HG03066 (cell line): ENCODE data around the gene ANXA2.

Experiments used
- ATAC-seq: cut with Tn5 transposase; IDR thresholded peaks from one replicate; pipeline ENCODE4 v1.9.1; 2021; ENCODE audit warnings: low read depth; ENCODE audit not compliant: unreplicated experiment

The ANXA2 gene

DNA sequence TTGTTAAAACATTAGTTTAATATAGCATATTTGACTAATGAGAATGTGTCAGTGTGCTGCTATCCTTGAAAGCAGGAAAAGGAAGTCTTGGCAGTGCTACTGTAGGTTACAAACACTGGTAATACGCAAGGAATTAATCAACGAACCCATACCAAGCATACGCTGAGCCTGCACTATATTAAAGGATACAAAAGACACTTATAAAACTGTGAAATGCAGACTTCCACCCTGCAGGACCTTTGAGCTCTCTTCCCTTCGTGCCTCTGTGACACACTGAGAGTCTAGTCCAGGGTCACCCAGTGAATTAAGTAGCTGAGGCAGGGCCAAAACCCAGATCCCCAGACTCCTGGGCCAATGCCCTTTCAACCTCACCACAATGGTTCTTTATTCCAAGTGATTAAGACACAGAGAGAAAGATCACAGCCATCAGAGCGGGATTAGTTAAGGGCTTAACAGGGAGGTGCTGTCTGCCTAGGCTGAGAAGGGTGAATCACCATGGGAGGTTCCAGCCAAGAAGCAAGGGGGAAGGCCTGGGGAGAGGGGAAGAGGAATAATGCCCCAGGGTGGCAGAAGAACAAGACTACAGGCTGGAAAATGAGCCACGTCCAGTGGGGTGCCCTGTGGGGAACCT is 6.8 kb downstream of the ANXA2 start:
- no peak for ATAC-seq

DNA sequence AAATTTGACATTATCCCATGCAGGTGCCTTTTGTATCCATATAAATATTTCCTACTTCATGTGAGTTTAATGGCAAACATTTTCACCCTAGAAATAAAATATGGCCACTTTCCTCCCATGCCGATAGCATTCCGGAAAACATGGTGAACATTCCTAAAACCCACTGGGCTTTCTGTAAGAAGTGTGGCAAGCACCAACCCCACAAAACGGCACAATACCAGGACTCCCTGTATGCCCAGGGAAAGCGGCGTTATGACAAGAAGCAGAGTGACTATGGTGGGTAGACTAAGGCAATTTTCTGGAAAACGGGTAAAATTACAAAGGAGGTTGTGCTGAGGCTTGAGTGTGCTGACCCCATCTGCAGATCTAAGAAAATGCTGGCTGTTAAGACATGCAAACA is 7.6 kb downstream of the ANXA2 start:
- no peak for ATAC-seq

GRCh38 chr15:60389261-60390077 is 8.3 kb downstream of the ANXA2 start:
- peak; percentile 67 for ATAC-seq

GRCh38 chr15:60387321-60387720 is 10.5 kb downstream of the ANXA2 start:
- ATAC-seq, result no peak

- no peak for ATAC-seq
Observed at GRCh38 chr15:60386615-60387014, 11.2 kb downstream of the ANXA2 start.

GRCh38 chr15:60385620-60386552 is 11.9 kb downstream of the ANXA2 start:
- ATAC-seq, result no peak

DNA sequence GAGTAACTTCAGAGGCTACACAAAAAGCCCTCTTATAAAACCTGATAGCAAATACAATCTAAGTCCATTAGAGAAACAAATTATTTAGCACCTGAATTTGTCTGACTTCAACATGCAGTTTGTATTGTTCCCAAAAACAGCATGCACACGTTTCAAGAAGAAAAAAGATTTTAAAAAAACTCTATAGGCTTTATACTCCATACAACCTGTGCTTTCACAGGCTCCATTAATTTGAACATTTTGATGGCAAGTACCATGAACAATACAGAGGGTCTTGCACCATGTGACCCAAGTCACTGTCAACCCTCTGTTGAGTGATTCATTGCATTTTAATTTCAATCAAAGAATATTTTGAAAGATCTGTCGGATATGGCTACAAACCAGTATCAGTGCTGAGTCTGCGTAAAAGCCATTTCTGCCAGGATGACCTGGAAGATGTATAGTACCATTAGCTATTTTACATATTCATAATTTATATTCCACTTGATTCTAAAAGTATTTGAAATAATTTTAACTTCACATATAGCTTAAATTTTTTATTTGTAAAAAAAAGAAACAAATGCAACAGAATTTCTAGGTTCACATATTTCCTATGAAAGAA is 13.2 kb downstream of the ANXA2 start:
- no peak for ATAC-seq

DNA sequence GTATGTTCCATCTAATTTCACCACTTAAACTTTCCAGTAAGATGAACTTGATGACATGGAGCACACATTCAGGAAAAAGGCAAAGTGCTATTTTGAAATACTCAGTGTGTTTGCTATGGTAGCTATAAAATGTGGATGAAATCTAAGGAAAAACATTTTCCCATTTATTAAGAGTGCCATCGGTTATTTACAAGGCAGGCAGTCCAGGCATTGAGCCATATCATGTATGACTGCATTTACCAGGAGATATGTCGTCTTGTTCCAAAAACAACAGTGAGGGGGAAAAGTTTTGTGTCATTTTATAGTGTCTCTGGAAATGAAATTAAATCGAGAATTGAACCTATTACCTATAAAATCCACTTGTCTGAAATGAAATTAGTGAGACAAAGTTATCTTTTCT is 13.7 kb downstream of the ANXA2 start:
- ATAC-seq, result no peak

GRCh38 chr15:60382773-60383674 is 14.8 kb downstream of the ANXA2 start:
- ATAC-seq, result no peak

GRCh38 chr15:60381148-60381788 is 16.5 kb downstream of the ANXA2 start:
- no peak for ATAC-seq

GRCh38 chr15:60379525-60380274 is 18.1 kb downstream of the ANXA2 start:
- no peak for ATAC-seq

- ATAC-seq, result no peak
Observed at GRCh38 chr15:60379185-60379524, 18.6 kb downstream of the ANXA2 start.

DNA sequence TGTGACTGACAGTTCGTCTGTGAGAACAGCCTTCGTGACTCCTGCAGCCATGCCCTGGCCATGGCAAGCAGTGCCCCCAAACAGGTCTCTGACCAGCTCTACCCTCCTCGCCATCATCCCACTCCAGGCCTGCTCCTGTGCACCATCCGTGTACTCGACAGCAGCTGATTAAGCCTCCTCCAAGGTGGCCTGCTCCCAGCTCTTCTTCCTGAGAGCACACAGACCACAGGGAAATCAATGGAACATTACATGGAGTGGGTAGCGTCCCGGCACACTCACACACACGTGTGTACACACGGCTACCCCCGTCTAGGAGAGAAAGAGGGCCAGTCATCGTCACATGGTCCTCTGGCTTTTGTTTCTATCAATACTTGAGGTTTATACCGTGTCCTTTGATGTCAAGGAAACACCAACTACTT is 21.1 kb downstream of the ANXA2 start:
- no peak for ATAC-seq

DNA sequence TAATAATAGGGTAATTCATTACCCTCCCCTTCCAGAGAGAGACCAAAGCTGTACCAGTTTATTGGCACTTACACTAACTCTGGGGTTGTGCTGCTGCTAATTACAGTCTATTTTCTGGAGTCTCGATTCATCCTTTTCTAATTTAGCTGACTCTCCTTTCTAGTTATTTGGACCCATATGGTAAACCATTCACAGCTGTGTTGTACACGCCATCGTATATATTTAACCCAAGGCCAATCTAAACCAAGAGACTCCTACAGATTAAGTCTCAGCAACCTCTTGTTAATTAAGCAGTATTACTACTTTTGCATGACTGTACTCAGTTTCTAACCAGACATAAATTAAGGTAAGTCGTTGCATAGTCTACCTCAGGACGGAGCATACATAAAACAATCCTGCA is 22.5 kb downstream of the ANXA2 start:
- ATAC-seq, result no peak

DNA sequence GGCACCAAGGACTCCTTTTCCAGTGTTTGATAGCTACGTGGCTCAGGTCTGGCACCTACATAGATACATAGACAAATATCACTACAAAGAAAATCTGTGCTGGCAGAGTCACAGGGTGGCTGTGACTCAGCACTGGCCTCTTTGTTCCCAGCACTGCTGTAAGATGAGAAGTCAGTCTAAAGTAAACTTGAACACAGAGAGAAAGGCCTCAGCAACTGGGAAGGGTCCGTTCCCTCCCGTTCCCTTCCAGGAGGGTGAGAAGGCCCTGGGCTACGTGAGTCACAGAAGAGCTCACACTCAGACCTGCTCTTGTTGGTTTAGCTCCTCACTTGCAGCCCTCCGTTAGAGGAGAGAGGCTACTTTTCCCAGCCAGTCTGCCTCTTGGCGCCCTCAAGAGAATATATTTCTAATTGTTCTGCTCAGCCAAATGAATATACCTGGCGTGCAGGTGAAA is 23.1 kb downstream of the ANXA2 start:
- ATAC-seq, result no peak

- no peak for ATAC-seq
Observed at GRCh38 chr15:60374209-60374608, 23.6 kb downstream of the ANXA2 start.

GRCh38 chr15:60373745-60374144 is 24.0 kb downstream of the ANXA2 start:
- ATAC-seq, result no peak

DNA sequence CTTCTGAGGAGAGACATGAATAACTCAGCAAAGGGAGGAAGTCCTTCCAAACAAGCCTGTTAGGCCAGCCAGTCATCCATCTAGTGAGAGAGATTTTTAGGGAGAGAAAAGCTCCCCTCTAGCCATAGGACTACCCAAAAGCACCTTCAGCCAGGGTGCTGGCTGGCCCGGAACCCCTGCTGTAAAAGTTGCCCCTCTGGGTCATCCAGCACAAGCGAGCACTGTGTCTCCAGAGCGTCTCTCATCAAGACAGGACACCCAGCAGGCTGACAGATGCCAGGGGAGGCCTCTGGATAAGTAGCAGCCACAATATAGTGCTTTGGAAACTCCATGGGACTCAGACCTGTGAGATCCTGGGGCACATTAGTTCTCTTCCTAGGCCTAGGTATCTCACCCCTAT is 24.5 kb downstream of the ANXA2 start:
- ATAC-seq, result no peak

- ATAC-seq, result no peak
Observed at GRCh38 chr15:60372756-60373155, 25.0 kb downstream of the ANXA2 start.
